ENCODE data around the gene FUBP1. TPM values are rescaled to one million over a fixed set of nuclear protein-coding genes. Genes with fewer than 3 reads are reported as not detected.

FUBP1 gene
- total and polyA plus RNA-seq, 9 of the 15 experiments (the other 6 are each of a cell fraction or from before 2014, with no cell fraction given), result 104 to 294 (median 213) TPM

DNA sequence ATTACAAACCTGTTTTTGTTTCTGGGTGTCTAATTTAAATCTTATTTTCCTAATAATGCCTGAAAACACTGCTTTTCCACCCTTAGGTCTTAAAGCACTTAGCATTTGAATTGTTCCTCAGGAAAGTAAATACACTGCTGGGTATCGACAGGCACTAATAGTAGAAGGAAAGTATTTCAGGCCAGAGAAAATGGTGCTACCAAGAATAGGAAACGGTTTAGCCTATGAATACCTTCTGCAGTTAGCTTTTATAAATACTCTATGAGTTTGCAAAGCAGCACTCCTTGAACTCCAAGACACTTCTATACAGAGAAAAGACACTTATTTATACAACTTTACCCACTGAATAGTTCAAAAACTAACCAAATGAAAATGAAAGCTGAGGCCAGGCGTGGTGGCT lies 6.8 kb downstream of the FUBP1 start (continued):
- no peak for TF ChIP-seq NR2C1 (IDR thresholded peaks at IDR 0.05)
- no peak for TF ChIP-seq NR2C1 (tag; IDR thresholded peaks at IDR 0.05)
- no peak for TF ChIP-seq ESRRA (IDR thresholded peaks at IDR 0.05; ENCODE audit: borderline replicate concordance, low read depth)
- TF ChIP-seq PPARD (CRISPR knock-in tag; IDR thresholded peaks at IDR 0.05), result no peak
- no peak for TF ChIP-seq CUX1 (CRISPR knock-in tag; IDR thresholded peaks at IDR 0.05)
- TF ChIP-seq U2AF2 (optimal IDR thresholded peaks at IDR 0.05; ENCODE audit: low read depth, low read length), result no peak

DNA sequence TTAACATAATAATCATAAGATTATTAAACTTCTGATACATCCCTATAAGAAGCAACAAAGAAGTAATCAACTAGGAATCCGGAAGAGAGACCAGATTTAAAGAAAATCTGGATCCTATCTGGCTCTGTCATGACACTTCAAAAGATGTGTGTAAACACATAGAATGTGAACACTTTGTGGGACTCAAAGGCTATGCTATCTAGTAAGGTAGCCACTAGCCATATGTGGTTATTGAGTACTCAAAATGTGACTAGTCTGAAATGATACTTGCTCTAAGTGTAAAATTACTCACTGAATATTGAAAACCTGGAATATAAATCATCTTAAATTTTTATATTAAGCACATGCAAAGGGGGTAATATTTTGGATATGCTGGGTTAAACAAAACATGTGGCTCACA lies 8.7 kb downstream of the FUBP1 start:
- no peak for FAIRE-seq
- Histone ChIP-seq H3K9me1 (ENCODE audit: control insufficient read depth, insufficient read depth, low read length) (no peaks in the 10 kb centered on the region), H3K36me3 (ENCODE audit: control insufficient read depth, insufficient read depth, low read length) (peaks cover 90% of the 10 kb centered on the region), H3K4me3 (no peak overlapping the region), H3K27ac (ENCODE audit: extremely low read depth, low read depth, low read length) (no peak overlapping the region), H3K4me1 (replicated peaks in 1 of 2; ENCODE audit: control insufficient read depth in 2 of 2, insufficient read depth in 2 of 2, low read length in 2 of 2) (0 out of 5 replicates have a peak, but pooled peaks cover 0 to 4% of the 10 kb centered on the region in 2 experiments), H3K27me3 (ENCODE audit: control insufficient read depth in 2 of 2, insufficient read depth in 2 of 2, low read length in 2 of 2) (no peaks in the 10 kb centered on the region), H3K4me2 (ENCODE audit: insufficient read depth, low read length) (no peak overlapping the region), H3K79me2 (ENCODE audit: control insufficient read depth, insufficient read depth, low read length) (peaks cover 93% of the 10 kb centered on the region), H3K9me3 (replicated peaks; ENCODE audit: control insufficient read depth, insufficient read depth, low read depth, low read length) (no peaks in the 10 kb centered on the region), H2AFZ (ENCODE audit: low read depth, low read length) (no peak overlapping the region), H3K9ac (ENCODE audit: insufficient read depth in 1 of 2, low read depth in 2 of 2, low read length in 2 of 2) (no peak overlapping the region), H4K20me1 (replicated peaks; ENCODE audit: control insufficient read depth, insufficient read depth, low read length) (peaks cover 9% of the 10 kb centered on the region; the same call in 1 of the 2 replicates)
- ChIA-PET CTCF (ENCODE audit: low intra/inter-chr PET ratio) (no interaction called here), POLR2A (interaction anchor here (1.3 to 6.2 kb wide), 3 partner anchors 7 to 13 kb away, joined by 3 to 46 read pairs (median 7); partner anchors contain the start of gene FUBP1)
- intact Hi-C loops (cut with micrococcal nuclease) (loop anchor here (10.0 kb wide), 1 partner anchor 85 kb away; no protein-coding TSS in a partner anchor), in situ Hi-C loops (cut with MboI) (no loop called here)
- no TSS peak for BruUV-seq (replicated peaks)
- no peak for DNase-seq (ENCODE audit: extremely low read depth in 1 of 4, low spot score in 3 of 4)
- no peak for ATAC-seq
- no peak for TF ChIP-seq ZNF212 (CRISPR knock-in tag; IDR thresholded peaks at IDR 0.05)
- TF ChIP-seq KDM1A (IDR thresholded peaks at IDR 0.05), result 0 out of 4 replicates have a peak, but pooled peaks of 1 of the 2 experiments have one; percentile 23
- 88% methylated on average over 1 of the region's 1 CpG for WGBS (ENCODE audit: insufficient coverage, low coverage, missing lambda C conversion rate)
